ENCODE data around the gene NCOA7. TPM values are rescaled to one million over a fixed set of nuclear protein-coding genes. Genes with fewer than 3 reads are reported as not detected.
A peak's percentile ranks its signal among the peaks of the same experiment; 100 is the strongest.

Gene NCOA7
- total and polyA plus RNA-seq, 5 donors, result 5.9 to 18.6 (median 16.9) TPM

- H3K9me3 ChIP-seq (ENCODE audit: control insufficient read depth, low read length), result no peaks in the 10 kb centered on the region
Measured at GRCh38 chr6:125780540-125781313, 10.0 kb upstream of the NCOA7 start.

GRCh38 chr6:125781314-125781868 is 9.4 kb upstream of the NCOA7 start:
- Histone ChIP-seq H3K4me1 (ENCODE audit: control insufficient read depth, insufficient read depth, low read length) (no peaks in the 10 kb centered on the region), H3K27me3 (ENCODE audit: control insufficient read depth, insufficient read depth) (no peaks in the 10 kb centered on the region), H3K9me3 (ENCODE audit: control insufficient read depth, low read length) (no peaks in the 10 kb centered on the region), H3K27ac (ENCODE audit: low read length) (peak overlapping the region; percentile 96), H3K4me3 (ENCODE audit: low read length) (peak overlapping the region; percentile 90)
- DNase-seq (peak in 1 of 3 donors; percentile 55), ATAC-seq (peak in 1 of 2 donors; percentile 37)
- WGBS, result under 1% methylated on average over 3 of the region's 3 CpGs
- intact Hi-C loops (cut with DNase I), result loop anchor here in 3 of 4 donors (5.0 kb wide), 2 partner anchors 176 to 191 kb away; partner anchors contain the start of gene HINT3 (in 2 of the 3)

More at GRCh38 chr6:125780540-125781313, 10.0 kb upstream of the NCOA7 start:
- peak overlapping the region; percentile 90 for H3K4me3 ChIP-seq (ENCODE audit: low read length)
- peak; percentile 90 for ATAC-seq
- intact Hi-C loops (cut with DNase I), result loop anchor here in 3 of 4 donors (5.0 kb wide), 2 partner anchors 177 to 192 kb away; partner anchors contain the start of gene HINT3 (in 2 of the 3)
- no peaks in the 10 kb centered on the region for H3K27me3 ChIP-seq (ENCODE audit: control insufficient read depth, insufficient read depth)
- DNase-seq, result peak; percentile 53 to 81 (median 69)
- WGBS, result under 1% methylated on average over 28 of the region's 28 CpGs
- peak overlapping the region; percentile 96 for H3K27ac ChIP-seq (ENCODE audit: low read length)
- no peaks in the 10 kb centered on the region for H3K4me1 ChIP-seq (ENCODE audit: control insufficient read depth, insufficient read depth, low read length)

GRCh38 chr6:125784365-125784764 is 6.4 kb upstream of the NCOA7 start:
- no peak for DNase-seq
- Histone ChIP-seq H3K4me1 (ENCODE audit: control insufficient read depth, insufficient read depth, low read length) (no peaks in the 10 kb centered on the region), H3K27ac (ENCODE audit: low read length) (no peak overlapping the region), H3K4me3 (ENCODE audit: low read length) (no peak overlapping the region), H3K27me3 (ENCODE audit: control insufficient read depth, insufficient read depth) (no peaks in the 10 kb centered on the region), H3K9me3 (ENCODE audit: control insufficient read depth, low read length) (no peaks in the 10 kb centered on the region)
- WGBS, result 62% methylated on average over 2 of the region's 2 CpGs
- intact Hi-C loops (cut with DNase I), result loop anchor here in 3 of 4 donors (5.0 kb wide), 2 partner anchors 173 to 188 kb away; partner anchors contain the start of gene HINT3 (in 2 of the 3)
- ATAC-seq, result no peak

- Histone ChIP-seq H3K4me3 (ENCODE audit: low read length) (no peak overlapping the region), H3K9me3 (ENCODE audit: control insufficient read depth, low read length) (no peaks in the 10 kb centered on the region), H3K27me3 (ENCODE audit: control insufficient read depth, insufficient read depth) (no peaks in the 10 kb centered on the region), H3K4me1 (ENCODE audit: control insufficient read depth, insufficient read depth, low read length) (peaks cover 3% of the 10 kb centered on the region), H3K27ac (ENCODE audit: low read length) (no peak overlapping the region)
- intact Hi-C loops (cut with DNase I), result no loop called here
- WGBS, result 20% methylated on average over 2 of the region's 2 CpGs
- no peak for DNase-seq
- ATAC-seq, result no peak
Measured at GRCh38 chr6:125787791-125788190, 3.0 kb upstream of the NCOA7 start.

GRCh38 chr6:125789167-125789566 is 1.6 kb upstream of the NCOA7 start:
- Histone ChIP-seq H3K27ac (ENCODE audit: low read length) (no peak overlapping the region), H3K9me3 (ENCODE audit: control insufficient read depth, low read length) (no peaks in the 10 kb centered on the region), H3K27me3 (ENCODE audit: control insufficient read depth, insufficient read depth) (no peaks in the 10 kb centered on the region), H3K4me1 (ENCODE audit: control insufficient read depth, insufficient read depth, low read length) (peaks cover 5% of the 10 kb centered on the region), H3K4me3 (ENCODE audit: low read length) (no peak overlapping the region)
- DNase-seq, result peak in 1 of 3 donors; percentile 76
- no peak for ATAC-seq
- 43% methylated on average over 1 of the region's 1 CpG for WGBS
- intact Hi-C loops (cut with DNase I), result no loop called here

- H3K27ac ChIP-seq (ENCODE audit: low read length), result peak overlapping the region; percentile 97
- peak; percentile 19 to 47 for ATAC-seq
- intact Hi-C loops (cut with DNase I), result loop anchor here in 2 of 4 donors (5.0 to 10.0 kb wide), 3 partner anchors 55 to 168 kb away; partner anchors contain the start of gene HINT3 (in 1 of the 2)
Measured at GRCh38 chr6:125789576-125790357, 993 bp upstream of the NCOA7 start.

GRCh38 chr6:125791151-125791819 is 525 bp downstream of the NCOA7 start:
- under 1% methylated on average over 28 of the region's 28 CpGs for WGBS
- DNase-seq (peak in 1 of 3 donors; percentile 64), ATAC-seq (peak; percentile 45 to 66)
- Histone ChIP-seq H3K9me3 (ENCODE audit: control insufficient read depth, low read length) (no peaks in the 10 kb centered on the region), H3K27me3 (ENCODE audit: control insufficient read depth, insufficient read depth) (no peaks in the 10 kb centered on the region), H3K4me1 (ENCODE audit: control insufficient read depth, insufficient read depth, low read length) (peaks cover 5% of the 10 kb centered on the region), H3K4me3 (ENCODE audit: low read length) (peak overlapping the region; percentile 89), H3K27ac (ENCODE audit: low read length) (peak overlapping the region; percentile 97)
- intact Hi-C loops (cut with DNase I), result loop anchor here in 2 of 4 donors (5.0 to 10.0 kb wide), 3 partner anchors 54 to 166 kb away; partner anchors contain the start of gene HINT3 (in 1 of the 2)

More at GRCh38 chr6:125789576-125790357, 993 bp upstream of the NCOA7 start:
- no peaks in the 10 kb centered on the region for H3K27me3 ChIP-seq (ENCODE audit: control insufficient read depth, insufficient read depth)
- peak overlapping the region; percentile 89 for H3K4me3 ChIP-seq (ENCODE audit: low read length)
- DNase-seq, result peak; percentile 57 to 82 (median 81)
- H3K4me1 ChIP-seq (ENCODE audit: control insufficient read depth, insufficient read depth, low read length), result peaks cover 5% of the 10 kb centered on the region
- H3K9me3 ChIP-seq (ENCODE audit: control insufficient read depth, low read length), result no peaks in the 10 kb centered on the region
- 15% methylated on average over 19 of the region's 19 CpGs for WGBS

GRCh38 chr6:125791820-125792165 is 1.0 kb downstream of the NCOA7 start:
- peak overlapping the region; percentile 89 for H3K4me3 ChIP-seq (ENCODE audit: low read length)
- H3K4me1 ChIP-seq (ENCODE audit: control insufficient read depth, insufficient read depth, low read length), result peaks cover 5% of the 10 kb centered on the region

GRCh38 chr6:125792172-125792571 is 1.4 kb downstream of the NCOA7 start:
- H3K4me1 ChIP-seq (ENCODE audit: control insufficient read depth, insufficient read depth, low read length), result peaks cover 5% of the 10 kb centered on the region
- intact Hi-C loops (cut with DNase I), result loop anchor here in 2 of 4 donors (5.0 to 10.0 kb wide), 3 partner anchors 53 to 165 kb away; partner anchors contain the start of gene HINT3 (in 1 of the 2)
- no peak overlapping the region for H3K27ac ChIP-seq (ENCODE audit: low read length)
- no peaks in the 10 kb centered on the region for H3K9me3 ChIP-seq (ENCODE audit: control insufficient read depth, low read length)
- no peaks in the 10 kb centered on the region for H3K27me3 ChIP-seq (ENCODE audit: control insufficient read depth, insufficient read depth)
- WGBS, result 60% methylated on average over 3 of the region's 3 CpGs
- ATAC-seq, result no peak
- peak overlapping the region; percentile 89 for H3K4me3 ChIP-seq (ENCODE audit: low read length)
- no peak for DNase-seq

More at GRCh38 chr6:125791820-125792165, 1.0 kb downstream of the NCOA7 start:
- DNase-seq (no peak), ATAC-seq (no peak)
- intact Hi-C loops (cut with DNase I), result loop anchor here in 2 of 4 donors (5.0 to 10.0 kb wide), 3 partner anchors 53 to 166 kb away; partner anchors contain the start of gene HINT3 (in 1 of the 2)
- H3K9me3 ChIP-seq (ENCODE audit: control insufficient read depth, low read length), result no peaks in the 10 kb centered on the region
- H3K27ac ChIP-seq (ENCODE audit: low read length), result no peak overlapping the region
- no peaks in the 10 kb centered on the region for H3K27me3 ChIP-seq (ENCODE audit: control insufficient read depth, insufficient read depth)

GRCh38 chr6:125792680-125793079 is 1.9 kb downstream of the NCOA7 start:
- ATAC-seq (no peak), DNase-seq (no peak)
- Histone ChIP-seq H3K27me3 (ENCODE audit: control insufficient read depth, insufficient read depth) (no peaks in the 10 kb centered on the region), H3K4me3 (ENCODE audit: low read length) (peak overlapping the region; percentile 20), H3K4me1 (ENCODE audit: control insufficient read depth, insufficient read depth, low read length) (peaks cover 5% of the 10 kb centered on the region), H3K27ac (ENCODE audit: low read length) (no peak overlapping the region), H3K9me3 (ENCODE audit: control insufficient read depth, low read length) (no peaks in the 10 kb centered on the region)
- intact Hi-C loops (cut with DNase I), result loop anchor here in 2 of 4 donors (5.0 to 10.0 kb wide), 3 partner anchors 52 to 165 kb away; partner anchors contain the start of gene HINT3 (in 1 of the 2)
